Ishikawa (cell line): ENCODE data around the gene FAM131C.

ENCODE experiments used
- CEBPB ChIP-seq: IDR thresholded peaks from 2 replicates; pipeline ENCODE4 v1.6.1; 2012
- EP300 ChIP-seq: IDR thresholded peaks from 2 replicates; pipeline ENCODE4 v1.6.1; 2012; ENCODE audit warnings: borderline replicate concordance
- RAD21 ChIP-seq: IDR thresholded peaks from 2 replicates; pipeline ENCODE4 v1.6.1; 2012; ENCODE audit warnings: low read depth
- TF ChIP-seq, protein P1 (sequence below): IDR thresholded peaks from 2 replicates; pipeline ENCODE4 v1.6.1; 2012
- TF ChIP-seq, protein P2 (sequence below): IDR thresholded peaks from 2 replicates; pipeline ENCODE4 v1.6.1; 2012; ENCODE audit warnings: low read depth, mild to moderate bottlenecking
- TF ChIP-seq, protein P3 (sequence below): IDR thresholded peaks from 2 replicates; pipeline ENCODE4 v1.6.1; 2012

DNA sequence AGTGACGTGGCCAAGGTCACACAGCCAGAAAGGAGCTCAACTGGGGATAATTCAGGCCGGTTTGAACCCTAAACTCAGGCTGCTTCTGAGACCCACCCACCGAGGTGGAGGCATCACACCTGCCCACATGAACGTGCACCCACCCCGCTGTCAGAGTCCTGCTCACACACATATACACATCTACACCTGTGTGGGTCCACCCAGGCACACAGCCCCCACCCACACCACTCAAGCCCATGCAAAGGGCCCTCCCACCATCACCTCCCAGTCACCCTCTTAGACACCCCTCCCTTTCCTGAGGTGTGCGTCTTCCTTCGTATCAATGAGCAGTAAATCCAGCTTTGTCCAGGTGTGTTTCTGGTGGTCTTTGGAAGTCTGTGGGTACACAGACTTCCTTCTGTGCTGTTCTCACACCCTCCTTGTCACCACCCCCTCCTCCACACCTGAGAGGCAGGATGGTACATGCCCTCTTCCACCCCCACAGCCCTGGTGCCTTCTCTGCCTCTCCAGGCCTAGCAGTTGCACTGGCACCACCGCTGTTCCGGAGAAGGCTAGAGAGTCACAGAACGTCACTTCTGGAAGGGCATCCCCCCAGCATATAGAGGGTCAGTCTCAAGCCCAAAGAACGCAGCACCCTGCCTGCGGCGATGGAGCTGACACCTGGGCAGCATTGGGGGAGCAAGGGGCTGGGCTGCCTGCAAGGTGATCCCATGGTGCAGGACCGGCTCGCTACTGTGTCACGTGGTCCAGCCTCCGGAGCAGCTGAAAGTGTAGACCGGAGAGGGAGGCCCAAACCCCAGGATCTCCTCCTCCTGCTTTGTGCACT is 18.9 kb upstream of the FAM131C start:
- TF ChIP-seq, protein P1, sequence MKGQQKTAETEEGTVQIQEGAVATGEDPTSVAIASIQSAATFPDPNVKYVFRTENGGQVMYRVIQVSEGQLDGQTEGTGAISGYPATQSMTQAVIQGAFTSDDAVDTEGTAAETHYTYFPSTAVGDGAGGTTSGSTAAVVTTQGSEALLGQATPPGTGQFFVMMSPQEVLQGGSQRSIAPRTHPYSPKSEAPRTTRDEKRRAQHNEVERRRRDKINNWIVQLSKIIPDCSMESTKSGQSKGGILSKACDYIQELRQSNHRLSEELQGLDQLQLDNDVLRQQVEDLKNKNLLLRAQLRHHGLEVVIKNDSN, result no peak
- TF ChIP-seq, protein P2, sequence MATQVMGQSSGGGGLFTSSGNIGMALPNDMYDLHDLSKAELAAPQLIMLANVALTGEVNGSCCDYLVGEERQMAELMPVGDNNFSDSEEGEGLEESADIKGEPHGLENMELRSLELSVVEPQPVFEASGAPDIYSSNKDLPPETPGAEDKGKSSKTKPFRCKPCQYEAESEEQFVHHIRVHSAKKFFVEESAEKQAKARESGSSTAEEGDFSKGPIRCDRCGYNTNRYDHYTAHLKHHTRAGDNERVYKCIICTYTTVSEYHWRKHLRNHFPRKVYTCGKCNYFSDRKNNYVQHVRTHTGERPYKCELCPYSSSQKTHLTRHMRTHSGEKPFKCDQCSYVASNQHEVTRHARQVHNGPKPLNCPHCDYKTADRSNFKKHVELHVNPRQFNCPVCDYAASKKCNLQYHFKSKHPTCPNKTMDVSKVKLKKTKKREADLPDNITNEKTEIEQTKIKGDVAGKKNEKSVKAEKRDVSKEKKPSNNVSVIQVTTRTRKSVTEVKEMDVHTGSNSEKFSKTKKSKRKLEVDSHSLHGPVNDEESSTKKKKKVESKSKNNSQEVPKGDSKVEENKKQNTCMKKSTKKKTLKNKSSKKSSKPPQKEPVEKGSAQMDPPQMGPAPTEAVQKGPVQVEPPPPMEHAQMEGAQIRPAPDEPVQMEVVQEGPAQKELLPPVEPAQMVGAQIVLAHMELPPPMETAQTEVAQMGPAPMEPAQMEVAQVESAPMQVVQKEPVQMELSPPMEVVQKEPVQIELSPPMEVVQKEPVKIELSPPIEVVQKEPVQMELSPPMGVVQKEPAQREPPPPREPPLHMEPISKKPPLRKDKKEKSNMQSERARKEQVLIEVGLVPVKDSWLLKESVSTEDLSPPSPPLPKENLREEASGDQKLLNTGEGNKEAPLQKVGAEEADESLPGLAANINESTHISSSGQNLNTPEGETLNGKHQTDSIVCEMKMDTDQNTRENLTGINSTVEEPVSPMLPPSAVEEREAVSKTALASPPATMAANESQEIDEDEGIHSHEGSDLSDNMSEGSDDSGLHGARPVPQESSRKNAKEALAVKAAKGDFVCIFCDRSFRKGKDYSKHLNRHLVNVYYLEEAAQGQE, result no peak
- TF ChIP-seq, protein P3, sequence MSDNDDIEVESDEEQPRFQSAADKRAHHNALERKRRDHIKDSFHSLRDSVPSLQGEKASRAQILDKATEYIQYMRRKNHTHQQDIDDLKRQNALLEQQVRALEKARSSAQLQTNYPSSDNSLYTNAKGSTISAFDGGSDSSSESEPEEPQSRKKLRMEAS, result no peak
- TF ChIP-seq CEBPB, result no peak
- no peak for TF ChIP-seq RAD21
- TF ChIP-seq EP300, result no peak
